Measurements from ENCODE around the gene ALOX12. TPM values are rescaled to one million over a fixed set of nuclear protein-coding genes. Genes with fewer than 3 reads are reported as not detected.

ALOX12 gene
- total RNA-seq, 1 experiment from 2014 or later: not detected

Other genes starting within 250 kb of the ALOX12 start
- 57.1 and 168 TPM in 2 replicates for gene XAF1, start 240.0 kb upstream of the ALOX12 start, total RNA-seq (2022)
- gene FBXO39, start 219.8 kb upstream of the ALOX12 start, total RNA-seq (2022): 0.59 and 1.5 TPM in 2 replicates
- gene TEKT1, start 164.3 kb upstream of the ALOX12 start, total RNA-seq (2022): not detected in 2 replicates
- 120 and 124 TPM in 2 replicates for gene RNASEK, start 16.6 kb downstream of the ALOX12 start, total RNA-seq (2022)
- not detected in 2 replicates for gene BCL6B, start 27.0 kb downstream of the ALOX12 start, total RNA-seq (2022)
- gene SLC16A13, start 40.0 kb downstream of the ALOX12 start, total RNA-seq (2022): 10.4 and 11.6 TPM in 2 replicates
- gene SLC16A11, start 48.0 kb downstream of the ALOX12 start, total RNA-seq (2022): not detected in 2 replicates
- not detected in 2 replicates for gene CLEC10A, start 84.2 kb downstream of the ALOX12 start, total RNA-seq (2022)
- gene ASGR2, start 118.8 kb downstream of the ALOX12 start, total RNA-seq (2022): not detected in 2 replicates
- gene ASGR1, start 183.3 kb downstream of the ALOX12 start, total RNA-seq (2022): 0.26 TPM in 1 of 2 replicates, not detected in the other
- gene DLG4, start 223.8 kb downstream of the ALOX12 start, total RNA-seq (2022): 2.0 and 4.6 TPM in 2 replicates
- 552 and 615 TPM in 2 replicates for gene ACADVL, start 223.9 kb downstream of the ALOX12 start, total RNA-seq (2022)
- gene DVL2, start 238.5 kb downstream of the ALOX12 start, total RNA-seq (2022): 44.8 and 45.7 TPM in 2 replicates
- 30.2 and 31.6 TPM in 2 replicates for gene PHF23, start 243.4 kb downstream of the ALOX12 start, total RNA-seq (2022)
- gene GABARAP, start 246.4 kb downstream of the ALOX12 start, total RNA-seq (2022): 183 and 188 TPM in 2 replicates